ENCODE results near the gene PCDHGA3.
"Not testable (repeated sequence)": the region's sequence is repeated elsewhere in the genome, so short reads cannot be mapped to it uniquely, and the experiment has no call there.

Gene PCDHGA3

DNA sequence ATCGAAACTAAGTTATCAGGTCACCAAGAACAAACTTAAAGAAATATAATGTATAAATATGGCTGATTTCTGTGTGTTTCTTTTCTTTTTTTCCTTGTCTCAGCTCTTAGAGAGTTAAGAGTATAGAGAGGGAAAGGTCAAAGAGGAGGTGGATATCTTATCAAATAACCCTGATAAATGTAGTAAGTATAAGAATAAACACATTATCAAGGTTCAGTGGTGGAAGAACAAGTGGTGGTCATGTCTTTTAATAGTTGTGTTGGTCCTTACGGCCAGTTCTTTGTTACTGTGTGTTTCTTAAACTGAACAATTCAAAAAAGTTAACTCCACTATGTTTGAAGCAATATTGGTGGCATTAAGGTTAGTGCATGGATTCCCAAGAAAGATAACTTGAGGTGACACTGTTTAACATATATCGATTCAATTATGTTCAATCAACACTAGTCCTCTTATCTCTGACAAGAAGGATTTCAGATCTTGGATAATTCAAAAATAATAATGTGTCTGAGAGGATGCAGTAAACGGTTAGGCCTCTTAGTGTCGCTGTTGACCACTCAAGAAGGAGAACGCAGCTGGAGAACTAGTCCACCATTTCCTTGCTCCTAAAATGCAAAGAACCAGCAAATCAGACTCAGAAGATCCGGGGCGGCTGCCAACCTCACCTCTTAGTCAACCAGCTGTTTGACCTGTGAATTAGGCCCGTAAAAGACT lies at the start of gene PCDHGA3:
PCDHGA3 (plus strand) TSS at position 588 of the 711 bp plus-strand sequence. CDS start 205 bp downstream, outside the sequence.
- DNase-seq (ENCODE audit: low read depth in 2 of 2), result no peak

DNA sequence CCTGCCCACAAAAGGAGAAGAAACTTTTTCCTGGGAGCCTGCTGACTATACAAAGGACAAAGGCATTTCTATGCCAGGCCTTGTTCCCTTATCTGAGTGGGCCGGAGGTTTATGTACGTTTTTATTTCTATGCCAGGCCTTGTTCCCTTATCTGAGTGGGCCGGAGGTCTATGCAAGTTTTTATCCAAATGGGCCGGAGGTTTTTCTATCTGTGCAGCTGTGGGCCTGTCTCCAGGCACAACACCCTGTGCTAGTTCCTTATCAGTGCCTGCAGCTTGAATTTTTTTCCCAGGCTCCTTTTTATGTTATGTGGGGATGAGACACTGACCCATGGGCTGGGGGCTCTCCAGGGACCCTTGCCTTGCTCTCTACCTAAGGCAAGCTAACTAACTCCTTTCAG lies 45.3 kb upstream of the PCDHGA3 start:
- DNase-seq (ENCODE audit: low read depth in 2 of 2), result no peak

DNA sequence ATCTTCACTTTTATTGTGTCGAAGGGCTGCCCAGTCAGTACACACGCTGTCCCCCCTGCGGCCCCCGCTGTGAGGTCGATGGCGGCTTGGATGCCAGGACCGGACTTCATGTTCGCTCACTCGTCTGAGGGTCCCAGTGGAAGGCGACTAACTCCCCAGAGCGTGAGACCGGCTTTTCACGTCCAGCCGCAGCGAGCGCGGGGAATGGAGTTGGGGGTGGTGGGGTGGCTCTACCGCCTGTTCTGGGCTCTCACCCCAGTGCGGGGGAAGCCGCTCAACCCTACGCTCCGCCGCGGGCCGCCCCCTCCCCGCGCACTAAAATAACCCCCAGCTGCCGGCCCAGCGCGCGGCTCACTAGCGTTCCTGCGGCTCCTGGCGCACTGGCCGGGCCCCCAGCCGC lies 39.9 kb upstream of the PCDHGA3 start, which contains the start of gene SLC25A2:
SLC25A2 (minus strand) TSS at position 294 of the 400 bp plus-strand sequence; CDS start at position 110, 184 bp downstream.
- DNase-seq (ENCODE audit: low read depth in 2 of 2), result no peak

DNA sequence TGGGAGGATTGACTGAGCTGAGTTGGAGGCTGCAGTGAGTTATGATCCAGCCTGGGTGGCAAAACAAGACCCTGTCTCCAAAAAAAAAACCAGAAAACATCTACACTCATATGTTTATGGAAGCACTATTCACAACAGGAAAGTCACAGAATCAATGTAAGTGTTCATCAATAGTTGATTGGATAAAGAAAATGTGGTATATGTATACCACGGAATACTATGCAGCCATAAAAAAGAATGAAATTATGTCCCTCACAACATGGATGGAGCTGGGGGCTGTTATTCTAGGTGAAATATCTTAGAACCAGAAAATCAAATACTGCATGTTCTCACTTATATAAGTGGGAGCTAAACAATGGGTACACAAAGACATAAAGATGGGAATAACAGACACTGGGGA lies 37.0 kb upstream of the PCDHGA3 start:
- DNase-seq (ENCODE audit: low read depth in 2 of 2), result no peak

DNA sequence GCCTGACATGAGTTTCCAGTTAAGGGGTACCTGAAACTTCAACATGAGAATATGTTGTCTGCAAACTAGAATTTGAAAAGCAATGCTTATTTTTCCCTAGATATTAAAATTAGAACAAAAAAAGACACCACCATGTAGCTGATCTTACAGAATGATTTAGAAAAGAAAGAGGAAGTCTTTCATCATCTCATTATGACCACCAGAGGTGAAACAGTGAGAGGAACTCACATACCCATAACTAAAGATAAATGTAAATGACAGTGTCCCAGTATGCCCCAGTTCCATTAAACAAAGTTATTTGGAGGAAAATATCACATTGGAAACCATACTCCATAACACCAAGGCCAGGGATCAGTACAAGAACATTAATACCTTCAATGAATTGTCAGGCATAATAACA lies 29.9 kb upstream of the PCDHGA3 start:
- no peak for DNase-seq (ENCODE audit: low read depth in 2 of 2)

DNA sequence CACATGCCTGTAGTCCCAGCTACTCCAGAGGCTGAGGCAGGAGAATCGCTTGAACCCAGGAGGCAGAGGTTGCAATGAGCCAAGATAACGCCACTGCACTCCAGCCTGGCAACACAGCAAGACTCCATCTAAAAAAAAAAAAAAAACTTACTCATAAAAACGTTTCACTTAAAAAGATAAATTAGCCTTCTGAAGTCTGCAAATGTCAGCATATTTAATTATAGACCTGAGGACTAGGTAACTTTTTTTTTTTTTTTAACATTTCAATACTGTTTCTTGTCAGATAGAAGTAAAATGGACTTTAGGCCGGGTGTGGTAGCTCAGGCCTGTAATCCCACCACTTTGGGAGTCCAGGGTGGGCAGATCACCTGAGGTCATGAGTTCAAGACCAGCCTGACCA lies 26.7 kb upstream of the PCDHGA3 start:
- DNase-seq (ENCODE audit: low read depth in 2 of 2), result not testable (repeated sequence)

DNA sequence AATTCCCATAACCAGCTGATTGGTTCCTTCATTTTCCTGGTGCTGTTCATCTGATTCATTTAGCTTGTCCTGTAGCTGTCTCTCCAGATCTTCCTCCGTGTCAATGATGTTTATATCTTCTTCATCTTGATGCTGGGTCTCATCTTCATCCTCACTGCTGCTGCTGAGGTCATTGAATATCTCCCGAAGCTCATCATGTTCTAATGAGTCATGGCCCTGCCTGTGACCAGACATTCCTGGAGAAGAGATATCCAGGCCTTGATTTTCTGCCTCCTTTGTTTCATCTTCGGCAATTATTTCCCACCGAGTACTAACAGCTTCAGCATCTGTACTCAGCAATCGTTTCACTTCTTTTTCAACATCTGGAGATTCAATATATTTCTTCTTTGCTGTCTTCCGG lies 24.4 kb upstream of the PCDHGA3 start:
- DNase-seq (ENCODE audit: low read depth in 2 of 2), result no peak

DNA sequence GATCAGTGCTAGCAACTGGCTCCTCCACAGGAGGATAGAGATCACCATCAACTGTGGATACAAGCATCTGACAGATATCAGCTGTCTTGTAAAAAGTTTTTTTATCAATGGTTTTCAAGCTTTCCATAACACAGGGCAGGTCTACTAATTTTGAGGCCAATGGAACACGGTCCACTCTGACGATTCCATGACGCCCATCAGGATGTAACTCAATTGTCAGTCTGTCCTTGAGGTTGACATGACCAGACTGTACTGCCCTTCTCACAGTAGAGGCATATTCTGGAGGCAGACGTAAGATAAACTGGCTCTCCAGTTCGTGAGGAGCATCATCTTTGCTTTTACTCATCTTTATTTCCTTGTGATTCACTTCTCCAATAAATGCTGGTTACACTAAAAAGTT lies 23.9 kb upstream of the PCDHGA3 start:
- DNase-seq (ENCODE audit: low read depth in 2 of 2), result no peak

DNA sequence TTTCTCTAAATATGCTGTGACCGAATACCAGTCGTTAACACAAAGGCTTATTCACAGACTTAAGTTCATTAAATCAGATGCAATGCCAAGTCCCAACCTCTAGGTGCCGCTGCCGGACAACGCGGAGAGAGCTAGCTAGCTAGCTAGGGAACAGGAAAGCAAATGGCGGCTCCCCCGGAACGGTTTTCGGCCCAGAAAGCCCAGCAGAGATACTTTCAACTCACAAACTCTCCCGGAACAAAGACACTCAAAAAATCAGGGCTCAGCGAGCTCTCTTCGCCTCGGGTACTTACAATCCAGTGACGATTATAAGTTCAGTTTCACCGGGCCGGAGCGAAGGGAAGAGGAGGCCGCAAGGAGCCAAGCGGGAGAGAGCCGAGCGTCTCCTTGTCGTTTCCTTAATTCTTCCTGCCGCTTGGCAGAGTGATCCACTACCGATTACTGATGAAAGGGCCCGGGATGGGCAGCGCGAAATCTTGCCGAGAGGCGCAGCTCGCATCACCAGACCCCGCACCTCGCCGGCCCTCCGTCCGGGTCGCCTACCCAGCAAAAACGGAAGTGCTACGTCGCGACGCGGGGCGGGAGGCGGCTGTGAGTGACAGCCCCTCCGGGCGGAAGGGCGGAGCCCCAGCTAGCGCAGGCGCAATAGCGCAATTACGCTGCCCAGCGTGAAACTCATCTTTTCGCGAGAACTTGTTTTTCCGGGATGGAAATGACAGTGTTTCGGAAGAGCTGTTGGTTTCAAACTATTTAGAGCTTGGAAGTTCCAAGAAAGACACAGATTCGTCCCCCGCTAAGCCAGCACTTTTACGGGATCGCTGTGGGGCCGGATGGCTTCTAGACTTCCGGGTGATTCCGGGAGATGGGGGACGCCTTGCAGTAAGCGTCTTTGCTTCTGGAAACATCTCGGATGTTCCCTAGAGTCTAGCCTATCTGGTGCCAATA lies 23.1 kb upstream of the PCDHGA3 start, which contains the start of gene TAF7:
TAF7 (minus strand) TSS at position 560 of the 945 bp plus-strand sequence. CDS start 740 bp downstream, outside the sequence.
- peak; percentile 85 to 86 for DNase-seq (ENCODE audit: low read depth in 2 of 2)

DNA sequence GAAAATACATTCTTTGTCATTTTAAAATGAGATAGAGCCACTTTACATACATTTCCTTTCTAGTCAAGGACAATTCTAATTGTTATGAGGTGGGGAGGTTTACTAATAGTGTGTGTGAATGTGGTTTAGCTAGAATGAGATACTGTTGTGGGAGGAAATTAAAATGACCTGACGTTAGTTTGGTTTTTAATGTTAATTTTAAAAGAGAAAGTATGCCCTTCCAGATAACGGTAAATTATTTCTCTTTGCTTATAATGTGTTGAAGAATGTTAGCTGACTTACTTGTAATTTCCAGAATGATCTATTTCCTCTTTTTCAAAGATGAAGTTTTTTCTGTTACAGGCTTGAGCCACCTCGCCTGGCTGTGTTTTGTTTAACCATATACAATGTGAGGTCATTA lies 21.4 kb upstream of the PCDHGA3 start:
- no peak for DNase-seq (ENCODE audit: low read depth in 2 of 2)

DNA sequence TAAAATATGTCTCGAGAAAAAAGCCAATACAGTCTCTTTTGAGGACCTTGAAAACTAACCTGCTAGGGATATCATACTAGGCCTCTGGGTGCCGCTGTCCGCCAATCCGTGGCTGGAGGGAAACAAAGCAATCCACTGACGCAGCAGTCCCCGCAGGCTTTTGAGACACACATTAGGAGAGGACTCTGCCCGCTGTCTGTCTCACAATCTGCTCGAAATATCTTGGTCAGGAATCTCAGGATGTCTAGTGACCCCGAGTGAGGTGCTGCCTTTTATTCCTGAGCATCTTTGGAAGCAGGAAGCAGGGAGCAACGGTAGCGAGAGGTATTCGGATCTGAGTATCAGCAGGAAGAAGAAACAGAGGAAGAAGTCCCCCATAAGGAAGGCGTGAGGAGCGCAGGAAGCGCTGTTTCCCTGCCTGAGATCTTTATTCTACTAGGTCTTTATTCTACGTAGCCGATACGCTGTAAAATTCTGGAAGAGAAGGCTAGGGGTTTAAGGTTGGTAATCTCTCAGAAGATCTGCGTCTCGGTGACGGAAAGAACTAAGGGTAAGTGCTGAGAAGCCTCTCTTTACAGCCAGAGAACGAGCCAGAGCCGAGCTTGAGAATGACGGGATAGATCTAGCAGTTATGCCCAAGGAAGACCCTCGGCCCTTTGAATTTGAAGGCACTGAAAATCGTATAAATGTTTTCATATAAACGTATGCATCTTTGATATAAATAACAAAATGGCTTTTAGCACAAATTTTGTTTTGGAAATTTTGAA lies 17.4 kb upstream of the PCDHGA3 start:
- peak; percentile 30 to 43 for DNase-seq (ENCODE audit: low read depth in 2 of 2)

DNA sequence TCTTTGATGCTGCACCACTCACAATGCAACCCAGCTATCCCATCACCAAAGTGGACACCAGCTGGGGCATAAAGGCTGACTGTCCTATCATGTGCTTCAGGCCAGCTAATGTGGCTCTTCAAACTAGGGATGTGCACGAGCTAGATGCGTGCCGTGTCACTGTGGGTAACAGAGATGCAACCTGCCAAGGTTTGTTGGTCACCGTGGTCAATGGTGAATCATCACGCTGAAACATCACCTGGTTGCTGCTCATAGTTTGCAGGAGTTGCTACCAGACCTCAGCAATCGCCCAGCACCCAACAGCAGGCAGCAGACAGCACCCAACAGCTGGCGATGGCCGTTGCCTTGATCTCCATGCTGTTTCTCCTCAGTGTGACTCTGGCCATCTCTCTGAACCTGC lies 15.4 kb upstream of the PCDHGA3 start:
- no peak for DNase-seq (ENCODE audit: low read depth in 2 of 2)

DNA sequence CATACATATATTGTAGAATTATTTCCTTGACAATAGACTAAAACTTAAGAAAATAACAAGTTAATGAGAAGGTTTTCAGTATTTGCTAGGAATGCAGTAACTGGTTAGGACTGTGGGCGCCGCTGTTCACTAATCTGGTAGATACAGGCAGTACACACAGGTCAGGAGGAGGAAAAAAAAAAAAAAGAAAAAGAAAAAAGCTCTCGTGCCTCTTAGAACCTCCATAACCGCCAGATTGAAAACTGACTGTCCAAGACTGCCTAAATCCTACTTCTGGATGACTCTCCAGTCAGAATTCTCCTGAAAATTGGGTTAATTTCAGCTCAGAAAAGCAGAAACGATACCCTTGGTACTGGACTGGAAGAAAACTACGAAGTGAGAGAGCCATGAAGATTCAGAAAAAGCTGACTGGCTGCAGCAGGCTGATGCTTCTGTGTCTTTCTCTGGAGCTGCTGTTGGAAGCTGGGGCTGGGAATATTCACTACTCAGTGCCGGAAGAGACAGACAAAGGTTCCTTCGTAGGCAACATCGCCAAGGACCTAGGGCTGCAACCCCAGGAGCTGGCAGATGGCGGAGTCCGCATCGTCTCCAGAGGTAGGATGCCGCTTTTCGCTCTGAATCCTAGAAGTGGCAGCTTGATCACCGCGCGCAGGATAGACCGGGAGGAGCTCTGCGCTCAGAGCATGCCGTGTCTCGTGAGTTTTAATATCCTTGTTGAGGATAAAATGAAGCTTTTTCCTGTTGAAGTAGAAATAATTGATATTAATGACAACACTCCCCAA lies 13.1 kb upstream of the PCDHGA3 start, which contains the start of gene PCDHGA1:
PCDHGA1 (plus strand) TSS at position 216 of the 782 bp plus-strand sequence.
- DNase-seq (ENCODE audit: low read depth in 2 of 2), result no peak

DNA sequence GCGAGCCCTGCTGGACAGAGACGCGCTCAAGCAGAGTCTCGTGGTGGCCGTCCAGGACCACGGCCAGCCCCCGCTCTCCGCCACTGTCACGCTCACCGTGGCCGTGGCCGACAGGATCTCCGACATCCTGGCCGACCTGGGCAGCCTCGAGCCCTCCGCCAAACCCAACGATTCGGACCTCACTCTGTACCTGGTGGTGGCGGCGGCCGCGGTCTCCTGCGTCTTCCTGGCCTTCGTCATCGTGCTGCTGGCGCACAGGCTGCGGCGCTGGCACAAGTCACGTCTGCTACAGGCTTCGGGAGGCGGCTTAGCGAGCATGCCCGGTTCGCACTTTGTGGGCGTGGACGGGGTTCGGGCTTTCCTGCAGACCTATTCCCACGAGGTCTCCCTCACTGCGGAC lies 11.1 kb upstream of the PCDHGA3 start:
- DNase-seq (ENCODE audit: low read depth in 2 of 2), result not testable (repeated sequence)

DNA sequence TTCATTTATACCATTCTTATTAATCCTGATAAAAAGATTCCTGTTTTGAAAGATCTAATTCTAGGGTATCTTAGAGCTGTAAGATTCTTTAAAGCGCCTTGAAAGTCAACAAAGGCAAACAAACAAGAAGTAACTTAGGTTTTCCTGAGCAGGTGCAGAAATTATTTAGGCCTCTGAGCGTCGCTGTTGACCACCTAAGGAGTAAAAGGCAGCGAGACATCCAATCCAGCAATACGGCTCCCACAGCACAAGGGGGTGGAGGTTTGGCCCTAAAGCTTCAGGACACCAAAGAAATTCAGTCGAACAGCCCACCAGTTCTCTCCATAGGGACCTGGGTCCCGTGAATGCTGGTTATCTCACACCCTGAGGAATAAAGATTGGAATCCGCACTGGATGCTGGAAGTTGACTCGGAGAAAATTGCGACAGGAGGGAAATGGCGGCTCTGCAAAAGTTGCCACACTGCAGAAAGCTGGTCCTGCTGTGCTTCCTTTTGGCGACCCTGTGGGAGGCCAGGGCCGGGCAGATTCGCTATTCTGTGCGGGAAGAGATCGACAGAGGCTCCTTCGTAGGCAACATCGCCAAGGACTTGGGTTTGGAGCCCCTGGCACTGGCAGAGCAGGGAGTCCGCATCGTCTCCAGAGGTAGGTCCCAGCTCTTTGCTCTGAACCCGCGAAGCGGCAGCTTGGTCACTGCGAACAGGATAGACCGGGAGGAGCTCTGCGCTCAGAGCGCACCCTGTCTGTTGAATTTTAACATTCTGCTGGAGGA lies 4.9 kb upstream of the PCDHGA3 start, which contains the start of gene PCDHGA2:
PCDHGA2 (plus strand) TSS at position 223 of the 769 bp plus-strand sequence.
- no peak for DNase-seq (ENCODE audit: low read depth in 2 of 2)

DNA sequence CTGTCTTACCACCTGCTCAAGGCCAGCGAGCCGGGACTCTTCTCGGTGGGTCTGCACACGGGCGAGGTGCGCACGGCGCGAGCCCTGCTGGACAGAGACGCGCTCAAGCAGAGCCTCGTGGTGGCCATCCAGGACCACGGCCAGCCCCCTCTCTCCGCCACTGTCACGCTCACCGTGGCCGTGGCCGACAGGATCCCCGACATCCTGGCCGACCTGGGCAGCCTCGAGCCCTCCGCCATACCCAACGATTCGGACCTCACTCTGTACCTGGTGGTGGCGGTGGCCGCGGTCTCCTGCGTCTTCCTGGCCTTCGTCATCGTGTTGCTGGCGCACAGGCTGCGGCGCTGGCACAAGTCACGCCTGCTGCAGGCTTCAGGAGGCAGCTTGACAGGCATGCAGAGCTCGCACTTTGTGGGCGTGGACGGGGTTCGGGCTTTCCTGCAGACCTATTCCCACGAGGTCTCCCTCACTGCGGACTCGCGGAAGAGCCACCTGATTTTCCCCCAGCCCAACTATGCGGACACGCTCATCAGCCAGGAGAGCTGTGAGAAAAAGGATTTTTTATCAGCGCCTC lies 2.8 kb upstream of the PCDHGA3 start:
- not testable (repeated sequence) for DNase-seq (ENCODE audit: low read depth in 2 of 2)

DNA sequence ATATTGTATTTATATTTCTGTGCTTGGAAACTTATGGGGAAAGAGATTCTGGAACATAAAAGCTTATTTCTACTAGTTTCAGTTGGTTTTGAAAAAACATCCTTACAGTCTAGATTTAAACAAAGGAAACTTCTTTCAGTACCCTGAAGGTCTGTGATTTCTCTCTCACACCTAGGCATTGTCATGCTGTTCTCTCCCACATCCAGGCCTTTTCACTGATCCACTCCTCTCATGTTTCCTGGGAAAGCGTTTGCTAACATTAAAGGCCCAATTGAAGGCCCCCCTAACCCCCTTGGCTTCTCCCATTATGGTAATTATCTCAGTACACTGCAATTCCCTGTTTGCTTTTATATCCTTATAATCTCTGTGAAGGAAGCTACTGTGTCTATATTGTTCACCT lies 856 bp upstream of the PCDHGA3 start:
- DNase-seq (ENCODE audit: low read depth in 2 of 2), result no peak

DNA sequence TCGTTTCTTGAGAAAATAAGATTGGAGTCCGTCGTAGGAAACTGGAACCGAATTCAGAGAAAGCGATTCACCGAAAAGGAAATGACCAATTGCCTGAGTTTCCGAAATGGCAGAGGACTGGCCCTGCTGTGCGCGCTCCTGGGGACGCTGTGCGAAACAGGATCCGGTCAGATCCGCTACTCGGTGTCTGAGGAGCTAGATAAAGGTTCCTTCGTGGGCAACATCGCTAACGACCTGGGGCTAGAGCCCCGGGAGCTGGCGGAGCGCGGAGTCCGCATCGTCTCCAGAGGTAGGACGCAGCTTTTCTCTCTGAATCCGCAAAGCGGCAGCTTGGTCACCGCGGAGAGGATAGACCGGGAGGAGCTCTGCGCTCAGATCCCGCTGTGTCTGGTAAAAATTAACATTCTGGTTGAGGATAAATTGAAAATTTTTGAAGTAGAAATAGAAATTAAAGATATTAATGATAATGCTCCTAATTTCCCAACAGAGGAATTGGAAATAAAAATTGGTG lies 379 bp downstream of the PCDHGA3 start:
- no peak for DNase-seq (ENCODE audit: low read depth in 2 of 2)

DNA sequence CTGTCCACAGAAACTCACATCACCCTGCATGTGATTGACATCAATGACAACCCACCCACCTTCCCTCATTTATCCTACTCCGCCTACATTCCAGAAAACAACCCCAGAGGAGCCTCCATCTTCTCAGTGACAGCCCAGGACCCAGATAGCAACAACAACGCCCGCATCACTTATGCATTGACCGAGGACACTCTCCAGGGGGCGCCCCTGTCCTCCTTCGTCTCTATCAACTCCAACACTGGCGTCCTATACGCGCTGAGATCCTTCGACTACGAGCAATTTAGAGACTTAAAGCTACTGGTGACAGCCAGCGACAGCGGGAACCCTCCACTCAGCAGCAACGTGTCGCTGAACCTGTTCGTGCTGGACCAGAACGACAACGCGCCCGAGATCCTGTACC lies 1.7 kb downstream of the PCDHGA3 start:
- DNase-seq (ENCODE audit: low read depth in 2 of 2), result no peak

Measured in stimulated activated CD8-positive, alpha-beta memory T cell treated with anti-CD3 and anti-CD28 coated beads, Interleukin-15, amount 100 ng/mL, for 4 hours (primary cell).